K562 treated with DMSO at 1 percent for 12 hours (cell line): ENCODE measurements around the gene ASPA. TPM values are rescaled to one million over a fixed set of nuclear protein-coding genes. Genes with fewer than 3 reads are reported as not detected.

Experiments
- total RNA-seq: library from RNA; unstranded; fragments of 300-600 nt; gene quantifications from 2 replicates; pipeline ENCODE4 v1.2.3, GENCODE V29; 2022; ENCODE audit not compliant: insufficient read depth

Gene ASPA
- total RNA-seq: not detected in 2 replicates

DNA sequence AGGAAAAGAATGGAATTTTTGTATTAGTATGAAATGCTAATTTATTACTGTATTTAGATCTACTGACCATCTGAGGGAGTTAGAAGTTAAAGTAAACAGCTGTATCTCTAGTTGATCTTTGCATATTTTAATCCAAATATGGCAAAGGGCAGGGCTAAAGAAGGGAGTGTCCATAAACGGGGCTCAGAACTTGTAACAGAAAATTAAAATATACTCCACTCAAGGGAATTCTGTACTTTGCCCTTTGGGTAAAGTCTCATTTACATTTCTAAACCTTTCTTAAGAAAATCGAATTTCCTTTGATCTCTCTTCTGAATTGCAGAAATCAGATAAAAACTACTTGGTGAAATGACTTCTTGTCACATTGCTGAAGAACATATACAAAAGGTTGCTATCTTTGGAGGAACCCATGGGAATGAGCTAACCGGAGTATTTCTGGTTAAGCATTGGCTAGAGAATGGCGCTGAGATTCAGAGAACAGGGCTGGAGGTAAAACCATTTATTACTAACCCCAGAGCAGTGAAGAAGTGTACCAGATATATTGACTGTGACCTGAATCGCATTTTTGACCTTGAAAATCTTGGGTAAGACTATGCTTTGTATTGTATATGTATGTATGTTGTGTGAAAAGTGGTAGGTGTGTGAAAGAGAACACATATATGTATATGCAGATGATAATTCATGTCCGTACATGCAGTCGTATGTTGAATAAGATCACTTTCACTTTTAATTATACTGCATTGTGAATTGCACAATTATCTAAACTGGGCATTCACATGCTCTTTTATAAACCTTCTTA lies at the start of gene ASPA:
Gene ASPA, plus strand, starts transcription at position 186 of the 799 bp plus-strand sequence. Its CDS starts 163 bp downstream, at position 349.

DNA sequence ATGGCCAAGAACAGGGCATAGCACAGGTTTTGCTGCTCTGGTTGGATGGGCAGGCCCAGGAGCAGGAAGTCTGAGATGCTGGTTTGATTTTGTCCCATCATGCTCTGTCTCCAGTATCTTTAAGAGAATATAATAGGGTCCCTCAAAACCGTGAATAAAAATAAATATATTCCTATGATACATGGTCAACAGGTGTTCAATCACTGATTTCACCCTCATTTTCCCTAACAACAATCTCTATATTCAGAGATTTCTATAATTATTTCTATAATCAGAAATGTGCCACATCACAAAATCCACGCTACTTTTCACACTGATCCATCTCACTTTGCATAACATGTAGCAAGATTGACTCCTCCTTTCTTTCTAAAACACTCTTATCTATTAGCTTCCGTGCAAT lies 42.1 kb upstream of the ASPA start, which contains the start of gene OR1E2:
Gene OR1E2, minus strand, starts transcription at position 101 of the 400 bp plus-strand sequence. Its CDS starts 0 bp downstream, at position 101.

DNA sequence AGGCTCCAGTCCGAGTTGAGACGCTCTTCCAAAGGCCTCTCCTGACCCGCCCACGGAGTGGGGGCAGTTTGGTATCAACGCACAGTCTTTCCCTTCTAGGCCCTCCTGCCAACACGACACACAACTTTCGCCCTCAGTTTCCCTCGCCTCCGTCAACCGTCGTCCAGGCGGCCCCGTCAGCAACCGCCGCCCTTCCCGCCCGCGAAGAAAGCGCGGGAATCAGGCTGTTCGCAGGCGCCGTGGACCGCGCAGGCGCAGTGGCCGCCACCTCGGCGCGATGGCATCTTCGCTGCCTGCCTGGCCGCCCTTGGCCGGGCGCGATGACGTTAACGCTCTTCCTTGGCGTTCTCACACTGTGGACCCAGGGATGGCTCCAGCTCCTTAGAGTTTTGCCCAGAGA lies 4.2 kb upstream of the ASPA start, which contains the start of gene SPATA22:
Gene SPATA22, minus strand, starts transcription at position 221 of the 400 bp plus-strand sequence. CDS start 2,494 bp downstream, outside the sequence.

Other genes starting within 250 kb of the ASPA start
- gene OR3A1, start 177.6 kb upstream of the ASPA start, total RNA-seq: not detected in 2 replicates
- not detected in 2 replicates for gene OR3A2, start 89.7 kb upstream of the ASPA start, total RNA-seq
- not detected in 2 replicates for gene OR1E1, start 77.6 kb upstream of the ASPA start, total RNA-seq
- gene OR3A3, start 64.6 kb upstream of the ASPA start, total RNA-seq: not detected in 2 replicates
- gene OR1E2, start 42.2 kb upstream of the ASPA start, total RNA-seq: not detected in 2 replicates
- gene SPATA22, start 4.2 kb upstream of the ASPA start, total RNA-seq: 0.53 TPM in 1 of 2 replicates, not detected in the other
- gene TRPV3, start 81.8 kb downstream of the ASPA start, total RNA-seq: not detected in 2 replicates
- gene TRPV1, start 133.4 kb downstream of the ASPA start, total RNA-seq: 0.55 and 1.6 TPM in 2 replicates
- gene SHPK, start 160.3 kb downstream of the ASPA start, total RNA-seq: 11.5 and 22.0 TPM in 2 replicates
- 13.6 and 28.7 TPM in 2 replicates for gene CTNS, start 160.8 kb downstream of the ASPA start, total RNA-seq
- gene TAX1BP3, start 192.6 kb downstream of the ASPA start, total RNA-seq: 44.2 and 50.8 TPM in 2 replicates
- gene EMC6, start 192.8 kb downstream of the ASPA start, total RNA-seq: 137 and 157 TPM in 2 replicates
- gene P2RX5, start 220.2 kb downstream of the ASPA start, total RNA-seq: not detected in 2 replicates
- gene HASPIN, start 247.9 kb downstream of the ASPA start, total RNA-seq: 5.5 and 13.2 TPM in 2 replicates